ENCODE data around the gene FOXP4.

- TF ChIP-seq ZNF274 (IDR thresholded peaks at IDR 0.05; ENCODE audit: low read depth, low read length), result no peak
- no peak for TF ChIP-seq REST (IDR thresholded peaks at IDR 0.05; ENCODE audit: low read depth)
- TF ChIP-seq CTCF (IDR thresholded peaks at IDR 0.05 in 2 of 3, conservative IDR thresholded peaks at IDR 0.05 in 1 of 3; ENCODE audit: borderline replicate concordance in 1 of 3, insufficient read depth in 1 of 3, low read depth in 2 of 3, low read length in 2 of 3), result no peak
- TF ChIP-seq EZH2phosphoT487 (IDR thresholded peaks at IDR 0.05; ENCODE audit: borderline replicate concordance), result no peak
- TF ChIP-seq EGR1 (IDR thresholded peaks at IDR 0.05; ENCODE audit: low read depth), result no peak
Observed at GRCh38 chr6:41522780-41523548, 23.2 kb upstream of the FOXP4 start.

Measured in HCT116 (cell line).